K562 (cell line): ENCODE data around the gene IFI30. TPM values are rescaled to one million over a fixed set of nuclear protein-coding genes. Genes with fewer than 3 reads are reported as not detected.

Source experiments
- AFF1 ChIP-seq, 2 experiments: fragments of 450-650 bp; IDR thresholded peaks; 2 replicates each; pipeline ENCODE4 v1.6.1; 2018; ENCODE audit warnings: mild to moderate bottlenecking in 2 of 2, low read depth in 1 of 2; ENCODE audit not compliant: partially characterized antibody in 2 of 2
- CTCF ChIP-seq, 3 experiments: IDR thresholded peaks in 2 of 3; conservative IDR thresholded peaks in 1 of 3; 2 replicates each; pipeline ENCODE4 v1.5.1; 2011 to 2012; ENCODE audit warnings: low read length in 3 of 3, mild to moderate bottlenecking in 3 of 3, control low read depth in 2 of 3, improper control_type of control experiment in 1 of 3, inconsistent platforms in 1 of 3, low read depth in 1 of 3, mixed read lengths in 1 of 3, moderate library complexity in 1 of 3; ENCODE audit not compliant: insufficient read depth in 2 of 3
- GTF2B ChIP-seq: IDR thresholded peaks from 2 replicates; pipeline ENCODE4 v1.6.1; 2011; ENCODE audit not compliant: insufficient read length; ENCODE audit errors: extremely low read depth
- HMGN3 ChIP-seq: IDR thresholded peaks from 2 replicates; pipeline ENCODE4 v1.6.1; 2011; ENCODE audit warnings: borderline replicate concordance, low read depth, mild to moderate bottlenecking, mixed read lengths, low read length; ENCODE audit not compliant: insufficient read length; ENCODE audit errors: extremely low read depth
- MTA3 ChIP-seq: fragments of 450-650 bp; formaldehyde crosslinking; IDR thresholded peaks from 2 replicates; pipeline ENCODE4 v1.6.1; 2017; ENCODE audit warnings: mild to moderate bottlenecking, borderline replicate concordance
- PHF20 ChIP-seq: fragments of 450-650 bp; IDR thresholded peaks from 2 replicates; pipeline ENCODE4 v1.6.1; 2018; ENCODE audit not compliant: partially characterized antibody
- PKNOX1 ChIP-seq: fragments of 450-650 bp; IDR thresholded peaks from 2 replicates; pipeline ENCODE4 v1.6.1; 2016
- PURB ChIP-seq: sonication (generic); formaldehyde crosslinking; IDR thresholded peaks from 2 replicates; pipeline ENCODE4 v1.9.0; 2021; ENCODE audit warnings: low read depth, mild to moderate bottlenecking, missing genetic modification reagents
- TFAP4 ChIP-seq: sonication (generic); formaldehyde crosslinking; IDR thresholded peaks from 2 replicates; pipeline ENCODE4 v1.8.0; 2022; ENCODE audit warnings: missing genetic modification reagents, mild to moderate bottlenecking, moderate library complexity, borderline replicate concordance
- TOE1 ChIP-seq, 2 experiments: fragments of 450-650 bp in 1 of 2; sonication (generic) in 1 of 2; formaldehyde crosslinking in 1 of 2; IDR thresholded peaks; 2 replicates each; pipeline versions ENCODE4 v1.7.1 to v1.8.0; 2016 to 2022; ENCODE audit warnings: borderline replicate concordance in 2 of 2, mild to moderate bottlenecking in 2 of 2, antibody characterized with exemption in 1 of 2, inconsistent platforms in 1 of 2, low read depth in 1 of 2, missing genetic modification reagents in 1 of 2, moderate library complexity in 1 of 2
- ZFP36 ChIP-seq: fragments of 150-350 bp; IDR thresholded peaks from 2 replicates; pipeline ENCODE4 v1.6.1; 2018; ENCODE audit warnings: low read length, low read depth; ENCODE audit not compliant: partially characterized antibody
- ZHX1 ChIP-seq: fragments of 150-350 bp; conservative IDR thresholded peaks from 2 replicates; pipeline ENCODE4 v1.6.1; 2014; ENCODE audit warnings: low read length
- ZNF282 ChIP-seq: sonication (generic); formaldehyde crosslinking; IDR thresholded peaks from 2 replicates; pipeline ENCODE4 v1.8.1; 2023; ENCODE audit warnings: missing genetic modification reagents
- polyA plus RNA-seq, 8 experiments: library from polyadenylated mRNA; depleted of rRNA in 4 of 8; stranded (reverse) in 5 of 8; unstranded in 3 of 8; fragments of >200 nt; fragmentation: Nextera tagmentation in 2 of 8; fragmentation: Illumina TruSeq in 1 of 8; extraction: Ambion mirVana in 2 of 8; extraction: Trizol in 1 of 8; gene quantifications; 2 replicates each; pipeline versions ENCODE4 v1.2.1 to v1.2.3, GENCODE V29; 2011 to 2014; ENCODE audit warnings: inconsistent platforms in 1 of 8, missing spikeins in 1 of 8
- total RNA-seq, 7 experiments: library from RNA; depleted of rRNA in 6 of 7; stranded (reverse); fragments of >200 nt in 6 of 7; fragmentation: Illumina TruSeq in 2 of 7; extraction: Trizol in 2 of 7; gene quantifications; 2 replicates each; pipeline versions ENCODE4 v1.2.1 to v1.2.3, GENCODE V29; 2011 to 2021; ENCODE audit warnings: low replicate concordance in 1 of 7

IFI30 gene
- total and polyA plus RNA-seq, 9 of the 15 experiments (the other 6 are each of a cell fraction or from before 2014, with no cell fraction given) = 63.7 to 430 (median 109) TPM

- TF ChIP-seq CTCF (IDR thresholded peaks at IDR 0.05 in 2 of 3, conservative IDR thresholded peaks at IDR 0.05 in 1 of 3; ENCODE audit: insufficient read depth in 2 of 3, low read depth in 1 of 3, low read length in 3 of 3) (peak in 1 of 3 experiments; percentile 12; a peak in 1 of 6 replicates), HMGN3 (peak; percentile 20), PHF20 (peak; percentile 71), GTF2B (no peak), PKNOX1 (peak; percentile 79), TOE1 (IDR thresholded peaks at IDR 0.05; ENCODE audit: borderline replicate concordance) (peak; percentile 97), TOE1 (CRISPR knock-in tag; IDR thresholded peaks at IDR 0.05; ENCODE audit: borderline replicate concordance, low read depth) (0 out of 2 replicates have a peak, but pooled peaks have one; percentile 49), MTA3 (peak; percentile 95), ZFP36 (peak; percentile 24), TFAP4 (peak; percentile 91), AFF1 (IDR thresholded peaks at IDR 0.05; ENCODE audit: low read depth in 1 of 2, partially characterized antibody in 2 of 2) (peak; percentile 29 to 75), ZHX1 (no peak), PURB (no peak), ZNF282 (CRISPR knock-in tag) (no peak)
These were observed 50.4 kb downstream of the IFI30 start (continued) for GRCh38 chr19:18223860-18224524.
